NCI-H446 treated with DMSO at 0.1 percent for 48 hours (cell line): ENCODE data around the gene SLC35B2.

Experiments
- DNase-seq: peaks from one replicate; lab custom pipeline; 2025; lab: John Stamatoyannopoulos, UW

SLC35B2 gene

GRCh38 chr6:44221961-44222335 lies 35.4 kb downstream of the SLC35B2 start:
- DNase-seq, result no peak

- peak; percentile 91 for DNase-seq
These were observed 35.9 kb downstream of the SLC35B2 start for GRCh38 chr6:44221291-44221960.

- no peak for DNase-seq
These were observed 36.4 kb downstream of the SLC35B2 start for GRCh38 chr6:44220913-44221290.

- DNase-seq, result no peak
These were observed 37.2 kb downstream of the SLC35B2 start for GRCh38 chr6:44219815-44220784.

- no peak for DNase-seq
These were observed 38.1 kb downstream of the SLC35B2 start for GRCh38 chr6:44219053-44219814.

- DNase-seq, result peak; percentile 89
These were observed 39.8 kb downstream of the SLC35B2 start for GRCh38 chr6:44217332-44218143.

GRCh38 chr6:44216677-44217331 lies 40.5 kb downstream of the SLC35B2 start, which contains the start of gene MYMX:
TSS of gene MYMX (plus strand) at chr6:44216926. CDS start at chr6:44217472, 546 bp downstream.
- DNase-seq, result peak; percentile 76

- no peak for DNase-seq
These were observed 43.0 kb downstream of the SLC35B2 start for GRCh38 chr6:44214307-44214706.

GRCh38 chr6:44211284-44211683 lies 46.0 kb downstream of the SLC35B2 start:
- DNase-seq, result no peak

GRCh38 chr6:44207966-44208365 lies 49.4 kb downstream of the SLC35B2 start:
- no peak for DNase-seq
